ENCODE results near the gene DPP7. TPM values are rescaled to one million over a fixed set of nuclear protein-coding genes. Genes with fewer than 3 reads are reported as not detected.

DPP7 gene
- total and polyA plus RNA-seq, 9 of the 15 experiments (the other 6 are each of a cell fraction or from before 2014, with no cell fraction given), result 0.99 to 365 (median 132) TPM

DNA sequence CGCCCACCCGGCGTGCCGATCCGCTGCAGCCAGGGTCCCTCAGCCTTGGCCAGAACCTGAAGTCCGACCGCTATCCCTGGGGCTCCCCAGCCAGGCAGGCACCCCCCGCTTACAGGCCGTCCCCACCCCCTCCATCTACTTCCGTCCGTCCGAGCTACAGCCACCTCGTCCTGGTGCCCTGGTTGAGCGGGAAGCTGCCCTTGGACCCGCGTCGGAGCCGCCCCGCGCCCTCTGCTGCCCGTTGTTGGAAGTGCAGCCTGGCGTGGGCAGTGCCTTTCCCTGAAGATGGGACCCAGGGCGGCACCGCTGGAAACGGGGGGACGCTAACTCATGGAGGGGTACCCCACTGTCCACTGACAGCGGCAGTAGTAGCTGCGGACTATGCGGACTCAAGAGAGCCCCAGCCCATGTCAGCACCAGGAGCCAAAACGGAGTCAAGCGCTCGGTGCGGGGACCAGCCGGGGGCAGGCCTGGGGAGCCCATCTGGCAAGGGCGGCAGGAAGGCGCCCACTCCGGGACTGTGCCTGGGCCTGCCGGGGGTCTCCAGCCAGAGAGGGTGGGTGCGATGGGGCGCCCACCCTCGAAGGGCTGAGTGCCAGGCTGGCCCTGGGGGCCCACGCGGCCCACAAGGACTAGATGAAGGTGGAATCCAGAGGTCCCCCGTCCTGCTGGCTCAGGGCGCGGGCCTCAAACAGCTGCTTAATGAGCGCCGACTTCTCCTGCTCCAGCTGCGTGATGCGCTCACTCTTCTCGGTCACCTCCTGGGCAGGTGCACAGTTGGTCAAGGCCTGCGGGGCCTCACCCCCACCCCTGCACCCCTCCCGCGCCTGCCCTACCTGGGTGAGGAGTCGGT, 50.3 kb downstream of the DPP7 start (continued):
- TF ChIP-seq KAT8 (IDR thresholded peaks at IDR 0.05; ENCODE audit: low read depth) (no peak), POLR2G (IDR thresholded peaks at IDR 0.05; ENCODE audit: low read depth, low read length) (peak; percentile 20; the same call in 1 of the 2 replicates), POLR2B (IDR thresholded peaks at IDR 0.05; ENCODE audit: low read depth, partially characterized antibody) (peak; percentile 32), ZZZ3 (IDR thresholded peaks at IDR 0.05) (no peak), SUPT5H (IDR thresholded peaks at IDR 0.05) (peak; percentile 28; the same call in 1 of the 2 replicates), ZNF408 (CRISPR knock-in tag; IDR thresholded peaks at IDR 0.05; ENCODE audit: low read depth) (no peak), HDAC1 (IDR thresholded peaks at IDR 0.05) (no peak), RAD21 (CRISPR knock-in tag; conservative IDR thresholded peaks at IDR 0.05 in 1 of 2, IDR thresholded peaks at IDR 0.05 in 1 of 2) (peak; percentile 30 to 61; a peak in 3 of 4 replicates), ATF7 (IDR thresholded peaks at IDR 0.05) (no peak), U2AF1 (optimal IDR thresholded peaks at IDR 0.05; ENCODE audit: low read depth, low read length) (no peak), LCOR (CRISPR knock-in tag; IDR thresholded peaks at IDR 0.05) (no peak), JUN (IDR thresholded peaks at IDR 0.05; ENCODE audit: borderline replicate concordance, low read depth, low read length) (no peak), JUN (CRISPR knock-in tag; IDR thresholded peaks at IDR 0.05; ENCODE audit: borderline replicate concordance) (no peak), SRSF7 (optimal IDR thresholded peaks at IDR 0.05; ENCODE audit: low read depth, low read length) (no peak), PCBP2 (IDR thresholded peaks at IDR 0.05; ENCODE audit: low read depth, low read length, poor library complexity, severe bottlenecking) (no peak)
- TF ChIP-seq, protein P1, sequence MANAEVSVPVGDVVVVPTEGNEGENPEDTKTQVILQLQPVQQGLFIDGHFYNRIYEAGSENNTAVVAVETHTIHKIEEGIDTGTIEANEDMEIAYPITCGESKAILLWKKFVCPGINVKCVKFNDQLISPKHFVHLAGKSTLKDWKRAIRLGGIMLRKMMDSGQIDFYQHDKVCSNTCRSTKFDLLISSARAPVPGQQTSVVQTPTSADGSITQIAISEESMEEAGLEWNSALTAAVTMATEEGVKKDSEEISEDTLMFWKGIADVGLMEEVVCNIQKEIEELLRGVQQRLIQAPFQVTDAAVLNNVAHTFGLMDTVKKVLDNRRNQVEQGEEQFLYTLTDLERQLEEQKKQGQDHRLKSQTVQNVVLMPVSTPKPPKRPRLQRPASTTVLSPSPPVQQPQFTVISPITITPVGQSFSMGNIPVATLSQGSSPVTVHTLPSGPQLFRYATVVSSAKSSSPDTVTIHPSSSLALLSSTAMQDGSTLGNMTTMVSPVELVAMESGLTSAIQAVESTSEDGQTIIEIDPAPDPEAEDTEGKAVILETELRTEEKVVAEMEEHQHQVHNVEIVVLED (CRISPR knock-in tag; IDR thresholded peaks at IDR 0.05), result no peak
- TF ChIP-seq, protein P2, sequence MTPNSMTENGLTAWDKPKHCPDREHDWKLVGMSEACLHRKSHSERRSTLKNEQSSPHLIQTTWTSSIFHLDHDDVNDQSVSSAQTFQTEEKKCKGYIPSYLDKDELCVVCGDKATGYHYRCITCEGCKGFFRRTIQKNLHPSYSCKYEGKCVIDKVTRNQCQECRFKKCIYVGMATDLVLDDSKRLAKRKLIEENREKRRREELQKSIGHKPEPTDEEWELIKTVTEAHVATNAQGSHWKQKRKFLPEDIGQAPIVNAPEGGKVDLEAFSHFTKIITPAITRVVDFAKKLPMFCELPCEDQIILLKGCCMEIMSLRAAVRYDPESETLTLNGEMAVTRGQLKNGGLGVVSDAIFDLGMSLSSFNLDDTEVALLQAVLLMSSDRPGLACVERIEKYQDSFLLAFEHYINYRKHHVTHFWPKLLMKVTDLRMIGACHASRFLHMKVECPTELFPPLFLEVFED (CRISPR knock-in tag; conservative IDR thresholded peaks at IDR 0.05), result no peak

All from K562 (cell line).